ENCODE measurements around the gene MTG2. TPM values are rescaled to one million over a fixed set of nuclear protein-coding genes. Genes with fewer than 3 reads are reported as not detected.

MTG2 gene
- total and polyA plus RNA-seq, 10 of the 15 experiments (the other 5 are each of a cell fraction or from before 2014, with no cell fraction given): 6.2 to 52.4 (median 34.3) TPM

GRCh38 chr20:62155428-62156253 is 27.2 kb upstream of the MTG2 start:
- ChIA-PET POLR2A (no interaction called here), SMC1A (ENCODE audit: uncharacterized antibody, unreplicated experiment) (no interaction called here), RAD21 (ENCODE audit: unreplicated experiment) (no interaction called here), CTCF (interaction anchor here (1.5 kb wide), 1 partner anchor 145 kb away, joined by 8 read pairs; no protein-coding TSS in a partner anchor)
- Histone ChIP-seq H4K20me1 (ENCODE audit: control insufficient read depth, insufficient read depth) (no peaks in the 10 kb centered on the region), H3K4me2 (ENCODE audit: control insufficient read depth, insufficient read depth) (no peak overlapping the region), H3K36me3 (ENCODE audit: control insufficient read depth in 2 of 2, insufficient read depth in 2 of 2, low read length in 1 of 2) (peaks cover 13 to 21% of the 10 kb centered on the region in 2 experiments; a peak in 3 of 4 replicates), H3K27ac (ENCODE audit: control insufficient read depth, insufficient read depth) (no peak overlapping the region), H3K27me3 (replicated peaks in 1 of 2; ENCODE audit: control insufficient read depth in 2 of 2, insufficient read depth in 2 of 2, low read length in 1 of 2) (no peaks in the 10 kb centered on the region), H3K79me2 (ENCODE audit: control insufficient read depth, insufficient read depth, low read length) (peaks cover 6% of the 10 kb centered on the region), H3K9me3 (replicated peaks; ENCODE audit: control insufficient read depth, insufficient read depth, low read length) (no peaks in the 10 kb centered on the region; the same call in 2 of the 3 replicates), H3K4me3 (no peak overlapping the region), H3K9ac (ENCODE audit: control insufficient read depth, insufficient read depth, low read length) (no peak overlapping the region), H2AFZ (ENCODE audit: control insufficient read depth, low read depth, low read length) (no peak overlapping the region), H3K4me1 (ENCODE audit: control insufficient read depth, insufficient read depth, low read length) (peaks cover 9% of the 10 kb centered on the region)
- ATAC-seq (no peak), FAIRE-seq (no peak), DNase-seq (ENCODE audit: low read depth, low spot score) (no peak)
- BruUV-seq (replicated peaks): no TSS peak
- 85% methylated on average over 29 of the region's 29 CpGs for WGBS (ENCODE audit: insufficient coverage, insufficient replicate concordance, low lambda C conversion rate, missing lambda C conversion rate)
- intact Hi-C loops (cut with micrococcal nuclease; ENCODE audit: unreplicated experiment): no loop called here
- TF ChIP-seq KDM1A (IDR thresholded peaks at IDR 0.05; ENCODE audit: borderline replicate concordance) (no peak), REST (IDR thresholded peaks at IDR 0.05; ENCODE audit: low read depth, low read length) (no peak), SMAD1 (IDR thresholded peaks at IDR 0.05; ENCODE audit: low read depth, partially characterized antibody) (no peak), HCFC1 (IDR thresholded peaks at IDR 0.05; ENCODE audit: low read length) (no peak), NFIC (IDR thresholded peaks at IDR 0.05; ENCODE audit: low read depth, low read length) (no peak), YY1 (IDR thresholded peaks at IDR 0.05; ENCODE audit: low read depth, low read length) (no peak), HDGF (IDR thresholded peaks at IDR 0.05) (no peak), MEF2A (IDR thresholded peaks at IDR 0.05; ENCODE audit: insufficient read depth, low read depth, low read length) (no peak), CBFB (IDR thresholded peaks at IDR 0.05; ENCODE audit: low read depth) (no peak)
- in situ Hi-C loops (cut with MboI): no loop called here

All from GM12878 (cell line).